Neural progenitor cell (in vitro differentiated cells): Measurements from ENCODE around the gene NWD2.

Source experiments
- EZH2 ChIP-seq: fragments of 200-600 bp; sonication (generic); IDR thresholded peaks from 2 replicates; pipeline ENCODE4 v1.6.1; 2017; ENCODE audit warnings: antibody characterized with exemption, mild to moderate bottlenecking, moderate library complexity
- EZH2phosphoT487 ChIP-seq: fragments of 200-600 bp; sonication (generic); IDR thresholded peaks from 2 replicates; pipeline ENCODE4 v1.6.1; 2017; ENCODE audit warnings: antibody characterized with exemption
- TF ChIP-seq, protein P1 (sequence below): fragments of 200-600 bp; sonication (generic); IDR thresholded peaks from 2 replicates; pipeline ENCODE4 v1.5.1; 2017; ENCODE audit warnings: antibody characterized with exemption, mild to moderate bottlenecking

- TF ChIP-seq, protein P1, sequence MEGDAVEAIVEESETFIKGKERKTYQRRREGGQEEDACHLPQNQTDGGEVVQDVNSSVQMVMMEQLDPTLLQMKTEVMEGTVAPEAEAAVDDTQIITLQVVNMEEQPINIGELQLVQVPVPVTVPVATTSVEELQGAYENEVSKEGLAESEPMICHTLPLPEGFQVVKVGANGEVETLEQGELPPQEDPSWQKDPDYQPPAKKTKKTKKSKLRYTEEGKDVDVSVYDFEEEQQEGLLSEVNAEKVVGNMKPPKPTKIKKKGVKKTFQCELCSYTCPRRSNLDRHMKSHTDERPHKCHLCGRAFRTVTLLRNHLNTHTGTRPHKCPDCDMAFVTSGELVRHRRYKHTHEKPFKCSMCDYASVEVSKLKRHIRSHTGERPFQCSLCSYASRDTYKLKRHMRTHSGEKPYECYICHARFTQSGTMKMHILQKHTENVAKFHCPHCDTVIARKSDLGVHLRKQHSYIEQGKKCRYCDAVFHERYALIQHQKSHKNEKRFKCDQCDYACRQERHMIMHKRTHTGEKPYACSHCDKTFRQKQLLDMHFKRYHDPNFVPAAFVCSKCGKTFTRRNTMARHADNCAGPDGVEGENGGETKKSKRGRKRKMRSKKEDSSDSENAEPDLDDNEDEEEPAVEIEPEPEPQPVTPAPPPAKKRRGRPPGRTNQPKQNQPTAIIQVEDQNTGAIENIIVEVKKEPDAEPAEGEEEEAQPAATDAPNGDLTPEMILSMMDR = no peak
- TF ChIP-seq EZH2 (no peak), EZH2phosphoT487 (no peak)
These were observed 194.2 kb downstream of the NWD2 start for GRCh38 chr4:37438564-37439279.
